ENCODE measurements around the gene JAML.

- TF ChIP-seq POLR2A (IDR thresholded peaks at IDR 0.05; ENCODE audit: low read depth, low read length) (no peak), POLR2AphosphoS5 (IDR thresholded peaks at IDR 0.05; ENCODE audit: low read depth, low read length) (no peak), TAF1 (IDR thresholded peaks at IDR 0.05; ENCODE audit: low read depth, low read length) (no peak), POU2F2 (IDR thresholded peaks at IDR 0.05; ENCODE audit: low read depth, low read length) (no peak), PAX5 (IDR thresholded peaks at IDR 0.05; ENCODE audit: insufficient read depth, low read length, severe bottlenecking) (no peak), SPI1 (IDR thresholded peaks at IDR 0.05; ENCODE audit: low read depth, low read length) (no peak)
These were observed 54.6 kb downstream of the JAML start for GRCh38 chr11:118170231-118170630.
